Fibroblast of lung (primary cell): Measurements from ENCODE around the gene TMEM121.

Source experiments
- EZH2 ChIP-seq: IDR thresholded peaks from 2 replicates; pipeline ENCODE4 v1.5.1; 2012; ENCODE audit warnings: low read length, control low read depth, mild to moderate bottlenecking; ENCODE audit errors: missing control alignments
- TF ChIP-seq, protein P1 (sequence below), 2 donors: IDR thresholded peaks in 1 of 2; conservative IDR thresholded peaks in 1 of 2; 1 replicate in 1 of 2; 2 replicates in 1 of 2; pipeline ENCODE4 v1.5.1; 2011 to 2012; ENCODE audit warnings: low read length in 2 of 2, control low read depth in 1 of 2, inconsistent platforms in 1 of 2, low read depth in 1 of 2, mild to moderate bottlenecking in 1 of 2

DNA sequence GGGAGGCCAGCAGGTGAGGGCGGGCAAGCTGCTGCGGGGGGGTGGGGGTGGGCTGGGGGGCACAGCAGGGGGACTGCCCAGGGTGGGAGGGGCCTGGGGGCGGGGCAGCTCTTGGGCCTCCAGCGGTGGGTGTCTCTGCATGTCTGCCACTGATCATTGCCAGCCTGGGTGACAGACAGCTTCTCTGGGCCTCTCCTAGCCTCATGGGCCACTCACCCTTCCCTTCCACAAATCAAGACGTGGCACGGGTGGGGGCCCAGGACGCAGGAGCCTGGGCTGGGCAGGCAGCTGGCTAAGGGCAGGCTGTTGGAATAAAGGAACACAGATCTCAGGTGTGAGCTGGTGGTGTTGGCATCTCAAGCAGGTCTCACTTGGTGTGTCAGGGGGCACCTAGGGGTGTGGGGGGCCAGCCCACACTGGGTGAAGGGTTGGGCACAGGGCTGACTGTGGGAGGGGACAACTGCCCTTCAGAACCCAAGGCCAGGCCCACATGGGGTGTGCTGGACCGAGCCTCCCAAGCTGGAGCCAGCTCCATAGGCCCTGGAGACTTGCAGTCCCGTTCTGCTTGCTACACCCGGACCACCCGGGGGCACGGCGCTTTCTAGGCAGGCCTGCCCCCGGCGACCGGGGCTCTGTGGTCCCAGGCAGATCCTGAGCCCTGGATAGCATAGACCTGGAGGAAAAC lies 32.3 kb upstream of the TMEM121 start:
- TF ChIP-seq, protein P1, sequence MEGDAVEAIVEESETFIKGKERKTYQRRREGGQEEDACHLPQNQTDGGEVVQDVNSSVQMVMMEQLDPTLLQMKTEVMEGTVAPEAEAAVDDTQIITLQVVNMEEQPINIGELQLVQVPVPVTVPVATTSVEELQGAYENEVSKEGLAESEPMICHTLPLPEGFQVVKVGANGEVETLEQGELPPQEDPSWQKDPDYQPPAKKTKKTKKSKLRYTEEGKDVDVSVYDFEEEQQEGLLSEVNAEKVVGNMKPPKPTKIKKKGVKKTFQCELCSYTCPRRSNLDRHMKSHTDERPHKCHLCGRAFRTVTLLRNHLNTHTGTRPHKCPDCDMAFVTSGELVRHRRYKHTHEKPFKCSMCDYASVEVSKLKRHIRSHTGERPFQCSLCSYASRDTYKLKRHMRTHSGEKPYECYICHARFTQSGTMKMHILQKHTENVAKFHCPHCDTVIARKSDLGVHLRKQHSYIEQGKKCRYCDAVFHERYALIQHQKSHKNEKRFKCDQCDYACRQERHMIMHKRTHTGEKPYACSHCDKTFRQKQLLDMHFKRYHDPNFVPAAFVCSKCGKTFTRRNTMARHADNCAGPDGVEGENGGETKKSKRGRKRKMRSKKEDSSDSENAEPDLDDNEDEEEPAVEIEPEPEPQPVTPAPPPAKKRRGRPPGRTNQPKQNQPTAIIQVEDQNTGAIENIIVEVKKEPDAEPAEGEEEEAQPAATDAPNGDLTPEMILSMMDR (conservative IDR thresholded peaks at IDR 0.05 in 1 of 2, IDR thresholded peaks at IDR 0.05 in 1 of 2; ENCODE audit: low read depth in 1 of 2, low read length in 2 of 2), result no peak
- no peak for TF ChIP-seq EZH2
